Stimulated activated CD8-positive, alpha-beta memory T cell treated with anti-CD3 and anti-CD28 coated beads, Interleukin-12 subunit alpha, Interleukin-12 subunit beta, amount 100 ng/mL, for 1 hour (primary cell): ENCODE results near the gene FCGR3A.

Experiments
- DNase-seq: peaks from one replicate; pipeline ENCODE4 v3.0.0-alpha.2; 2020; ENCODE audit warnings: low read depth

Gene FCGR3A

GRCh38 chr1:161499099-161500039, 50.2 kb downstream of the FCGR3A start:
- no peak for DNase-seq

- no peak for DNase-seq
Observed at GRCh38 chr1:161498646-161499045, 51.0 kb downstream of the FCGR3A start.

- DNase-seq = no peak
Observed at GRCh38 chr1:161497961-161498360, 51.7 kb downstream of the FCGR3A start.

GRCh38 chr1:161495490-161495889, 54.1 kb downstream of the FCGR3A start:
- no peak for DNase-seq

GRCh38 chr1:161494091-161494735, 55.4 kb downstream of the FCGR3A start:
- DNase-seq = no peak

GRCh38 chr1:161492827-161493226, 56.8 kb downstream of the FCGR3A start:
- no peak for DNase-seq
